ENCODE data around the gene METTL24.

Gene METTL24

GRCh38 chr6:110214338-110214737 is 143.8 kb downstream of the METTL24 start:
- no peak for DNase-seq (ENCODE audit: low read depth in 1 of 2, low spot score in 1 of 2)
- in situ Hi-C loops (cut with HindIII; ENCODE audit: low pct_unique_long_range_greater_than_20kb, low sequenced_read_pairs): no loop called here
- no peak for TF ChIP-seq JUND (IDR thresholded peaks at IDR 0.05; ENCODE audit: low read depth)

- TF ChIP-seq JUND (IDR thresholded peaks at IDR 0.05; ENCODE audit: low read depth): no peak
- in situ Hi-C loops (cut with HindIII; ENCODE audit: low pct_unique_long_range_greater_than_20kb, low sequenced_read_pairs): no loop called here
- DNase-seq (ENCODE audit: low read depth in 1 of 2, low spot score in 1 of 2): no peak
These were observed 146.4 kb downstream of the METTL24 start for GRCh38 chr6:110211753-110212152.

GRCh38 chr6:110207652-110208051 is 150.5 kb downstream of the METTL24 start:
- TF ChIP-seq JUND (IDR thresholded peaks at IDR 0.05; ENCODE audit: low read depth): no peak
- DNase-seq (ENCODE audit: low read depth in 1 of 2, low spot score in 1 of 2): no peak
- in situ Hi-C loops (cut with HindIII; ENCODE audit: low pct_unique_long_range_greater_than_20kb, low sequenced_read_pairs): no loop called here

- in situ Hi-C loops (cut with HindIII; ENCODE audit: low pct_unique_long_range_greater_than_20kb, low sequenced_read_pairs): no loop called here
- DNase-seq (ENCODE audit: low read depth in 1 of 2, low spot score in 1 of 2): no peak
- TF ChIP-seq JUND (IDR thresholded peaks at IDR 0.05; ENCODE audit: low read depth): no peak
These were observed 156.8 kb downstream of the METTL24 start for GRCh38 chr6:110201151-110201884.

- DNase-seq (ENCODE audit: low read depth in 1 of 2, low spot score in 1 of 2): no peak
- in situ Hi-C loops (cut with HindIII; ENCODE audit: low pct_unique_long_range_greater_than_20kb, low sequenced_read_pairs): no loop called here
- TF ChIP-seq JUND (IDR thresholded peaks at IDR 0.05; ENCODE audit: low read depth): no peak
These were observed 159.6 kb downstream of the METTL24 start for GRCh38 chr6:110198561-110198960.

GRCh38 chr6:110196874-110197273 is 161.3 kb downstream of the METTL24 start:
- TF ChIP-seq JUND (IDR thresholded peaks at IDR 0.05; ENCODE audit: low read depth): no peak
- DNase-seq (ENCODE audit: low read depth in 1 of 2, low spot score in 1 of 2): no peak
- in situ Hi-C loops (cut with HindIII; ENCODE audit: low pct_unique_long_range_greater_than_20kb, low sequenced_read_pairs): no loop called here

- TF ChIP-seq JUND (IDR thresholded peaks at IDR 0.05; ENCODE audit: low read depth): no peak
- in situ Hi-C loops (cut with HindIII; ENCODE audit: low pct_unique_long_range_greater_than_20kb, low sequenced_read_pairs): no loop called here
- DNase-seq (ENCODE audit: low read depth in 1 of 2, low spot score in 1 of 2): no peak
These were observed 162.5 kb downstream of the METTL24 start for GRCh38 chr6:110195639-110196038.

All from T47D (cell line).